Activated B cell treated with CpG ODN at 0.5 μM for 24 hours (primary cell): ENCODE results near the gene FARP2. TPM values are rescaled to one million over a fixed set of nuclear protein-coding genes. Genes with fewer than 3 reads are reported as not detected.

Source experiments
- ATAC-seq: fragments of 200-7000 bp; cut with Tn5 transposase; one replicate; pipeline ENCODE4 v1.10.0; 2021; ENCODE audit warnings: low read depth, mild to moderate bottlenecking, moderate library complexity
- CTCF ChIA-PET: fragments of 350-600 bp; sonication (Branson Sonifier 250); formaldehyde crosslinking; loops from one replicate; lab custom pipeline; 2021; ENCODE audit warnings: antibody characterized with exemption; lab: Charles Lee
- POLR2A ChIA-PET: fragments of 350-600 bp; sonication (Branson Sonifier 250); formaldehyde crosslinking; loops from one replicate; lab custom pipeline; 2021; ENCODE audit warnings: antibody characterized with exemption; lab: Charles Lee
- DNase-seq: peaks from one replicate; pipeline ENCODE4 v3.0.0; 2022
- H3K27ac Mint-ChIP-seq: one replicate; pipeline ENCODE4 v1.8.0; 2020; ENCODE audit warnings: mixed read lengths
- H3K27me3 Mint-ChIP-seq: one replicate; pipeline ENCODE4 v1.8.0; 2021; ENCODE audit warnings: mixed read lengths
- H3K36me3 Mint-ChIP-seq: one replicate; pipeline ENCODE4 v1.8.0; 2021; ENCODE audit warnings: low read depth, mixed read lengths
- H3K4me1 Mint-ChIP-seq: one replicate; pipeline ENCODE4 v1.8.0; 2021; ENCODE audit warnings: mixed read lengths
- H3K4me3 Mint-ChIP-seq: one replicate; pipeline ENCODE4 v1.8.0; 2020; ENCODE audit warnings: mild to moderate bottlenecking, mixed read lengths
- H3K9me3 Mint-ChIP-seq: one replicate; pipeline ENCODE4 v1.8.0; 2020; ENCODE audit warnings: mixed read lengths
- CTCF ChIP-seq: fragments of 200-600 bp; IDR thresholded peaks from one replicate; pipeline ENCODE4 v1.8.0; 2022; ENCODE audit warnings: antibody characterized with exemption, mild to moderate bottlenecking
- intact Hi-C: fragments of 100-400 bp; cut with micrococcal nuclease; formaldehyde crosslinking; loops from one replicate; pipeline ENCODE4 v1.15.1; 2024
- total RNA-seq: library from RNA; stranded (reverse); gene quantifications from 2 replicates; pipeline ENCODE4 v1.2.3, GENCODE V29; 2022

The FARP2 gene
- total RNA-seq, 1 donor from 2014 or later = 91.2 TPM

GRCh38 chr2:241363426-241363825 is 7.3 kb downstream of the FARP2 start:
- peaks cover 28% of the 10 kb centered on the region for H3K36me3 Mint-ChIP-seq
- intact Hi-C loops = no loop called here
- ATAC-seq (no peak), DNase-seq (no peak)
- no peaks in the 10 kb centered on the region for H3K9me3 Mint-ChIP-seq
- H3K27me3 Mint-ChIP-seq = no peaks in the 10 kb centered on the region
- H3K4me1 Mint-ChIP-seq = peaks cover 75% of the 10 kb centered on the region
- POLR2A ChIA-PET = no interaction called here
- no peak overlapping the region for H3K4me3 Mint-ChIP-seq
- no peak for TF ChIP-seq CTCF
- CTCF ChIA-PET = no interaction called here
- H3K27ac Mint-ChIP-seq = no peak overlapping the region

- Mint-ChIP-seq H3K36me3 (peaks cover 31% of the 10 kb centered on the region), H3K4me3 (no peak overlapping the region), H3K27me3 (no peaks in the 10 kb centered on the region), H3K9me3 (no peaks in the 10 kb centered on the region), H3K27ac (peak overlapping the region; percentile 7), H3K4me1 (peaks cover 71% of the 10 kb centered on the region)
- CTCF ChIA-PET = no interaction called here
- POLR2A ChIA-PET = no interaction called here
- DNase-seq (no peak), ATAC-seq (no peak)
- no peak for TF ChIP-seq CTCF
- intact Hi-C loops = loop anchor here (1.0 kb wide), 1 partner anchor 9 kb away; no protein-coding TSS in a partner anchor
Measured at GRCh38 chr2:241364781-241365180, 8.7 kb downstream of the FARP2 start.

GRCh38 chr2:241366678-241367077 is 10.6 kb downstream of the FARP2 start:
- Mint-ChIP-seq H3K4me1 (peaks cover 69% of the 10 kb centered on the region), H3K4me3 (peak overlapping the region; percentile 8), H3K36me3 (peaks cover 29% of the 10 kb centered on the region), H3K27me3 (no peaks in the 10 kb centered on the region), H3K27ac (peak overlapping the region; percentile 27), H3K9me3 (no peaks in the 10 kb centered on the region)
- no peak for DNase-seq
- ATAC-seq = no peak
- ChIA-PET POLR2A (interaction anchor here (2.6 kb wide), 1 partner anchor 8 kb away, joined by 11 read pairs; no protein-coding TSS in a partner anchor), CTCF (interaction anchor here (1.0 kb wide), 1 partner anchor 25 kb away, joined by 4 read pairs; no protein-coding TSS in a partner anchor)
- intact Hi-C loops = loop anchor here (1.0 kb wide), 1 partner anchor 8 kb away; no protein-coding TSS in a partner anchor
- no peak for TF ChIP-seq CTCF

GRCh38 chr2:241368643-241369042 is 12.6 kb downstream of the FARP2 start:
- no peak overlapping the region for H3K27ac Mint-ChIP-seq
- no peak for DNase-seq
- H3K4me1 Mint-ChIP-seq = peaks cover 77% of the 10 kb centered on the region
- CTCF ChIA-PET = interaction anchor here (0.8 kb wide), 1 partner anchor 10 kb away, joined by 3 read pairs; no protein-coding TSS in a partner anchor
- no peak overlapping the region for H3K4me3 Mint-ChIP-seq
- POLR2A ChIA-PET = interaction anchor here (2.6 kb wide), 1 partner anchor 10 kb away, joined by 11 read pairs; no protein-coding TSS in a partner anchor
- TF ChIP-seq CTCF = no peak
- no peak for ATAC-seq
- peaks cover 31% of the 10 kb centered on the region for H3K36me3 Mint-ChIP-seq
- H3K9me3 Mint-ChIP-seq = no peaks in the 10 kb centered on the region
- H3K27me3 Mint-ChIP-seq = no peaks in the 10 kb centered on the region
- intact Hi-C loops = no loop called here

GRCh38 chr2:241372361-241372992 is 16.4 kb downstream of the FARP2 start:
- no peaks in the 10 kb centered on the region for H3K27me3 Mint-ChIP-seq
- no peak for DNase-seq
- H3K4me3 Mint-ChIP-seq = no peak overlapping the region
- CTCF ChIA-PET = no interaction called here
- no peak for ATAC-seq
- H3K27ac Mint-ChIP-seq = peak overlapping the region; percentile 46
- H3K36me3 Mint-ChIP-seq = peaks cover 36% of the 10 kb centered on the region
- POLR2A ChIA-PET = interaction anchor here (2.3 kb wide), 1 partner anchor 14 kb away, joined by 11 read pairs; no protein-coding TSS in a partner anchor
- intact Hi-C loops = no loop called here
- no peak for TF ChIP-seq CTCF
- peaks cover 68% of the 10 kb centered on the region for H3K4me1 Mint-ChIP-seq
- H3K9me3 Mint-ChIP-seq = no peaks in the 10 kb centered on the region
